GM18907 (cell line): ENCODE results near the gene STXBP1.

Source experiments
- ATAC-seq: cut with Tn5 transposase; IDR thresholded peaks from one replicate; pipeline ENCODE4 v1.9.1; 2021; ENCODE audit warnings: mild to moderate bottlenecking, moderate library complexity; ENCODE audit not compliant: unreplicated experiment

STXBP1 gene

GRCh38 chr9:127651697-127652610 is 39.9 kb downstream of the STXBP1 start:
- ATAC-seq = no peak

GRCh38 chr9:127652733-127653132 is 40.7 kb downstream of the STXBP1 start:
- ATAC-seq = no peak

- ATAC-seq = no peak
These were observed 42.5 kb downstream of the STXBP1 start for GRCh38 chr9:127654619-127655018.

DNA sequence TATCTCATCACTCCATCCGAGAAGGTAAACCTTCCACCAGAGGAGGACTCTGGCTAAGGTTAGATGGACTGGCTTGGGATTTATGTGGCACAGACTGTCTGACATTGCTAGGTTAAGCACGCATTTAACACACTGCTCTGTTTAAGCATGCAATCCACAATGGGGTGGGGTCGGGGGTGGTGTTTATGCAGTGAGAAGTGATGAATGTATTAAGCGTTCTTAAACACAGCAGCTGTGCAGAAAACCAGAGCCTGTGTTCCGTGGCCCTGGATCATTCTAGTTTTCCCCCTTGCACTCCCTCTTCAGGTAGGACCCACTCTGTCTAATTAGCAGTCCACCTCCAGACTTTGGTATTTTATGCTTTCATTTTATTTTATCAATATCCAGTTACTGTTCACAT is 46.4 kb downstream of the STXBP1 start:
- ATAC-seq = no peak

- no peak for ATAC-seq
These were observed 49.0 kb downstream of the STXBP1 start for GRCh38 chr9:127660886-127661741.

GRCh38 chr9:127662617-127663016 is 50.5 kb downstream of the STXBP1 start:
- ATAC-seq = no peak

GRCh38 chr9:127664324-127664677 is 52.2 kb downstream of the STXBP1 start:
- ATAC-seq = no peak

DNA sequence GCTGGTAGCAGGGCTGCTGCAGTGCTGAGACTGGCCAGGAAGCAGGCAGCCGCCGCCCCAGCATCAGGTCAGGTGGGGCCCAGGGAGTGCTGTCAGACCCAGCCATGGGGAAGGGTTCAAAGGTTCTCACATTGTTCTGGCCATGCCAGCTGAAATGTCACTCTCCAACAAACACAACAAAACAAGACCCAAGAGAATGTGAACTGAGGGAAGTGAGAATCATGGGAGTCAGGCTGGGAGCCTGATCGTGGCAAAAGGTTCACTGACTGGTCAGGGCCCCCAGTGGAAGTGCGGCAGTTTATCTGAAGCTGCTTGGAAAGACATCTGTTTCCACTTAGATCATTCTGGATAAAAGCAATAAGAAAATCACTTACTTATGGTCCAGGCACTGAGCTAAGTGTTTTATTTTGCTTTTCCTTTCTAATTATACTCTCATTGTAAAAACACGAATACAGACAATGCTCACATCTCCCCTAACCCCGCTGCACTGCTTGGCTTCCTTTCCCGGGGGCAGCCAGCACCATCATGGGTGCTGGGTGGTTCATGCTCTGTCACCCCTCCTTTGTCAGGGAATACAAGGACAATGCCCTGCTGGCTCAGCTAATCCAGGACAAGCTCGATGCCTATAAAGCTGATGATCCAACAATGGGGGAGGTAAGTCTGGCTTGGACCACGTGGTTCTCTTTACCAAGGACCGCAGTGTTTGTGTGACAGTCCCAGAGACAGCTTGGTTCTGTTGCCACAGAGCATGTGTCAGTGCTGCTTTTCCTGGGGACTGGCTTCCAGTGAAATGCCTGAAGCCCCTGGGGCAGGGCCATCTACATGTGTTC is 52.8 kb downstream of the STXBP1 start:
- ATAC-seq = no peak

GRCh38 chr9:127667127-127667844 is 55.2 kb downstream of the STXBP1 start:
- no peak for ATAC-seq

DNA sequence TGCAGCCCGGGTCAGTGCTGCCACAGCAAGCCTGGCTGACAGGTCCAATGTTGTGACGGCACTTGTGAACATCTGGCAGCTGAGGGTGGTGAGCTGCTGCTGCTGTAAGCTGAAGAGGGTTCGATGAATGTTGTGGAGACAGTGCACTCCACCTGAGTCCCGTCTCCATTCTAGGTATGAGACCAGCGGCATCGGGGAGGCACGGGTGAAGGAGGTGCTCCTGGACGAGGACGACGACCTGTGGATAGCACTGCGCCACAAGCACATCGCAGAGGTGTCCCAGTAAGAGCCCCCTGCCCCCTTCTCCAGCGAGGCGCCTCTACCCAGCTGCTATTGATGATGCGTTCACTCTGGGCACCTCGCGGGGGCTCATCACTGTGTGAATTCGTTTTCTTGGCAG is 55.8 kb downstream of the STXBP1 start:
- ATAC-seq = no peak

DNA sequence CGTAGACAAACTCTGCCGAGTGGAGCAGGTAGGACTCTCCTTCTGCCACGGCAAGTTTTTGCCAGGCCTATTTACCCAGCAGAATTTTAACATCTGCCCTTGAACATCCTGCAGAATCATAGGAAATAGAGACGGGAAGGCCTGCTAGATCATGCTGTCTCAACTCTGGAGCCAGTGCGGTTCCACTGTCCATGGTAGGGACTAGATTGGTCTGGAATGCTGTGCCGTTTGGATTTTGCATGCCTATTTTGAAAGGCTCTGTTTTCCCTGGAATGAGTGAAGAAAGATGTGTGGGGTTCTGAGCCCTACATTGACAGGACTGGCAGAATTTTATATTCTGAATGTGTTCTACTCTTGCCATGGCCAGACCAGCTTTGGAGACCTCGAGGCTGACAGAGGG is 61.2 kb downstream of the STXBP1 start:
- no peak for ATAC-seq

GRCh38 chr9:127676638-127677037 is 64.6 kb downstream of the STXBP1 start:
- ATAC-seq = no peak

DNA sequence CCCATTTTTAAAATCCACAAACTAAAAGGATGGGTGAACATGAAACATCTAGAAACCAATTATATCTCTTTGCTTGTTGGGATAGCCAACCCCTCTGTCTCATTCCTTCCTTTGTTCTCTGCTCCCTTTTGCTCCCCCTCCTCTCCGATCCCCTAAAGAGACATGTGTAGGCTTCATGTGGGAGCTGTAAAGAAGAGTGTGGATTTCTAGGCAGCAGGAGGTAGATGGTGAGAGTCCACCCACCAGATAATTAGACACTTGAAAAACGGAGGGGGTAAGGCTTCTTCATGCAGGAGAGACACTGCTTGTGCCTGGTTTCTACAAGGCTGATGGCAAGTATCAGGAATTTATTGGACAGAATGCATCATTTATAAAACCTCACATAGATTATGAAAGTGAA is 67.4 kb downstream of the STXBP1 start:
- no peak for ATAC-seq

GRCh38 chr9:127680226-127680625 is 68.1 kb downstream of the STXBP1 start:
- no peak for ATAC-seq

DNA sequence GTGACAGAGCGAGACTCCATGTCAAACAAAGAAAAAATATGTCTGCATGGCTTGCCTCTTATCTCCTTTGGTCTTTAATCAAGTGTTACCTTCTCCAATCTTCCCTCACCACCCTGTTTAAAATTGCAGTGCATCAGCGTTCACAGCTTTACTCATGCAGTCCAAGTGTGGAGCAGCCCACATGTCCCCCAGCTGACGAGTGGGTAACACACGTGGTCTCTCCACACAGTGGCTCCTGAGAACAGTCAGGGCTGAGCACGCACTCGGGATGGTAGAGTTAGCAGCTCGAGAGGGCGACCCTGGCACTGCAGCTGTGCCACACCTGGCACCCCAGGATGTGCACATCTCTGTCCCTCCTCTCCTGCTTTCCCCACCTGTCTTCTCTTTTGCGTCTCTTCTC is 68.8 kb downstream of the STXBP1 start:
- no peak for ATAC-seq

- no peak for ATAC-seq
These were observed 70.5 kb downstream of the STXBP1 start for GRCh38 chr9:127682351-127683136.

GRCh38 chr9:127683723-127684122 is 71.6 kb downstream of the STXBP1 start:
- no peak for ATAC-seq

DNA sequence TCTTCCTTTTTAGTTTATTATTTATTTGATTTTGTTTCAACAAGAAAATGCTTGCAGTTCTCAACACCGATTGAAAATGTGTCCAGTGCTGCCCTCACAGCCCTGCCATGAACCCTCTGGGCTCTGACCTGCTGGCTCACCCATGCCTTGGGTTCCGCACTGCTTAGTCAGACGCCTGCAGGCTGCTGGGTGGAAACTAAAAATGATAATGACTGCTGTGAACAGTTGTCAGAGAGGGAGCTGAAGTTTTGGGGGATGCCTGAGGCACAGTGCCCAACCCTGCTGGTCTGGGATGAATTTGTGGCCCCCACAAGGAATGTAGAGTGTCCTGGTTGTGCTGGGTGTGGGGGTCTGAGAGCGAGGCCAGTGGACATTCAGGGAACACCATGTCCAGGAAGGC is 72.5 kb downstream of the STXBP1 start:
- no peak for ATAC-seq

GRCh38 chr9:127686461-127687393 is 74.7 kb downstream of the STXBP1 start:
- ATAC-seq = no peak
